ENCODE results near the gene FTH1. TPM values are rescaled to one million over a fixed set of nuclear protein-coding genes. Genes with fewer than 3 reads are reported as not detected.

FTH1 gene
- total and polyA plus RNA-seq, 2 of the 13 experiments (the other 11 are each of a cell fraction or from before 2014, with no cell fraction given): 607 to 760 TPM

DNA sequence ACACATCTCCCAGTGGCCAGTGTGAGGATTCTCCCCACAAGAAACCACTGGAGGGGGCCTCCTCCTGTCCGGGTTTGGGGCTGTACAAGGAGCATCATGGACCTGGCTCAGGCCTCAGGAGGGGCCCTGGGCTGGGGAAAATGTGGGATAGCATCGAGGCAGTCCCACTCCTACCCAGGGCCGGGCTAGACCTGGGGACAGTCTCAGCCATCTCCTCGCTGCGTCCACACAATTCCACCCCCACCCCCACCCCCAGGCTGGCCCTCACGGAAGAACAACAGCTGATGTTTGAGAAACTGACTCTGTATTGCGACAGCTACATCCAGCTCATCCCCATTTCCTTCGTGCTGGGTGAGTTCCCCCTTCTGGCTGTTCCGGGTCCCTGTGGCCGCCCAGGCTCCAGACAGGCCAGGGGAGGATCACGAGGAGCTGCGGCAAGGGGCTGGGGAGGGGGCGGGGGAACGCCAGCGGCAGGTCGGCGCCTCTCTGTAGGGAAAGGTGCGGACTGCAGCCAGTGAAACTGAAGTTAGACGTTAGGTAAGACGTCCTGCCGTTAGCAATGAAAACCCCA is 12.5 kb downstream of the FTH1 start (continued):
- no peak for TF ChIP-seq BCLAF1 (IDR thresholded peaks at IDR 0.05)

DNA sequence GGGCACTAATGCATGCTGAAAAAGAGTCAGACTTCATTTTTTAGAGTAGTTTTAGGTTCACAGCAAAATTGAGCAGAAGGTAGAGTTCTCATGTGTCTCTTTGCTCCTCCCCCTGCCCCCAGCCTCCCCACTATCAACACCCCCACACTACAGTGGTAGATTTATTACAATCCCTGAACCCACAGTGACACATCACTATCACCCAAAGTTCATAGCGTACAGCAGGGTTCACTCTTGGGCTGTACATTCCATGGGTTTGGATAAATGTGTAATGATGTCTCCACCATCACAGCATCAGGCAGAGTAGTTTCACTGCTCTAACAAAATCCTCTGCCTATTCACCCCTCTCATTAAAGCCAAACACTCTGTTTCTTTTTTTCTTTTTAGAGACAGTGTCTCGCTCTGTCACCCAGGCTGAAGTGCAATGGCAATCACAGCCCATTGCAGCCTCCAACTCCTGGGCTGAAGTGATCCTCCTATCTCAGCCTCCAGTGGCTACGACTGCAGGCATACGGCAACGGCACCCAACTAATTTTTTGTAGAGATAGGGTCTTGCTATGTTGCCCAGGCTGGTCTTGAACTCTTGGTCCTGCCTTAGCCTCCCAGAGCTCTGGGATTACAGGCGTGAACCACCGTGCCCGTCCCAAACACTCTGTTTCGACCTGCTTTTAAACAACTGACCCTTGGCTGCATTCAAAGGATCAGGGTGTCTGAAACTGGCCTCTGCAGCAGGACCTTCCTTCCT is 13.2 kb downstream of the FTH1 start:
- no peak for DNase-seq (ENCODE audit: low spot score)
- no peak for FAIRE-seq
- no peaks in the 10 kb centered on the region for H3K79me2 ChIP-seq (ENCODE audit: insufficient read depth, low read length)
- ChIA-PET CTCF (ENCODE audit: low intra/inter-chr PET ratio, low total read pairs) (interaction anchor here (1.2 kb wide), 1 partner anchor 128 kb away, joined by 3 read pairs; no protein-coding TSS in a partner anchor), POLR2A (interaction anchor here (0.7 to 10.3 kb wide), 12 partner anchors 7 to 135 kb away, joined by 3 to 138 read pairs (median 4); partner anchors contain the start of gene FTH1)
- no peaks in the 10 kb centered on the region for H4K20me1 ChIP-seq (ENCODE audit: insufficient read depth, low read length)
- WGBS (ENCODE audit: low lambda C conversion rate): 70% methylated on average over 9 of the region's 9 CpGs
- H3K4me1 ChIP-seq (ENCODE audit: insufficient read depth, low read length): peaks cover 26% of the 10 kb centered on the region
- H2AFZ ChIP-seq (ENCODE audit: low read length): no peak overlapping the region
- peak; percentile 29; the same call in 2 of the 3 replicates for ATAC-seq
- H3K4me2 ChIP-seq (ENCODE audit: low read depth, low read length): peak overlapping the region; percentile 62
- no peak overlapping the region for H3K9ac ChIP-seq (ENCODE audit: insufficient read depth, low read depth, low read length)
- no peaks in the 10 kb centered on the region for H3K36me3 ChIP-seq (replicated peaks in 1 of 2; ENCODE audit: control insufficient read depth in 1 of 2, insufficient read depth in 2 of 2, low read length in 2 of 2)
- no TSS peak for BruUV-seq (replicated peaks)
- H3K27ac ChIP-seq (ENCODE audit: extremely low read length, insufficient read depth, low read length): no peak overlapping the region
- no peaks in the 10 kb centered on the region for H3K9me3 ChIP-seq (ENCODE audit: low read length)
- peak overlapping the region in 2 of 3 experiments; percentile 2 to 56; a peak in 3 of 6 replicates for H3K4me3 ChIP-seq (replicated peaks in 1 of 3; ENCODE audit: insufficient read depth in 1 of 3, low read depth in 2 of 3, low read length in 3 of 3)
- H3K27me3 ChIP-seq (ENCODE audit: control insufficient read depth in 1 of 2, insufficient read depth in 2 of 2, low read length in 2 of 2): no peaks in the 10 kb centered on the region
- in situ Hi-C loops (cut with HindIII; ENCODE audit: extremely low pct_ligation_motif_present, low pct_unique_long_range_greater_than_20kb): no loop called here
- intact Hi-C loops (cut with micrococcal nuclease; ENCODE audit: unreplicated experiment): no loop called here
- TF ChIP-seq ERF (CRISPR knock-in tag; IDR thresholded peaks at IDR 0.05) (no peak), ZNF770 (CRISPR knock-in tag; IDR thresholded peaks at IDR 0.05) (peak; percentile 94), STAG1 (CRISPR knock-in tag; IDR thresholded peaks at IDR 0.05) (peak; percentile 75), SMAD9 (CRISPR knock-in tag; IDR thresholded peaks at IDR 0.05) (0 out of 2 replicates have a peak, but pooled peaks have one; percentile 59), ZBTB7A (CRISPR knock-in tag; IDR thresholded peaks at IDR 0.05) (no peak), EED (CRISPR knock-in tag; IDR thresholded peaks at IDR 0.05) (no peak), ZNF343 (CRISPR knock-in tag; IDR thresholded peaks at IDR 0.05) (no peak), SMC3 (IDR thresholded peaks at IDR 0.05; ENCODE audit: low read length) (peak; percentile 71; the same call in 1 of the 2 replicates), CTCF (CRISPR knock-in tag; IDR thresholded peaks at IDR 0.05) (peak; percentile 61), ZKSCAN5 (CRISPR knock-in tag; IDR thresholded peaks at IDR 0.05) (no peak), TEAD3 (CRISPR knock-in tag; optimal IDR thresholded peaks at IDR 0.05; ENCODE audit: borderline replicate concordance) (peak; percentile 45)
- TF ChIP-seq, protein P1, sequence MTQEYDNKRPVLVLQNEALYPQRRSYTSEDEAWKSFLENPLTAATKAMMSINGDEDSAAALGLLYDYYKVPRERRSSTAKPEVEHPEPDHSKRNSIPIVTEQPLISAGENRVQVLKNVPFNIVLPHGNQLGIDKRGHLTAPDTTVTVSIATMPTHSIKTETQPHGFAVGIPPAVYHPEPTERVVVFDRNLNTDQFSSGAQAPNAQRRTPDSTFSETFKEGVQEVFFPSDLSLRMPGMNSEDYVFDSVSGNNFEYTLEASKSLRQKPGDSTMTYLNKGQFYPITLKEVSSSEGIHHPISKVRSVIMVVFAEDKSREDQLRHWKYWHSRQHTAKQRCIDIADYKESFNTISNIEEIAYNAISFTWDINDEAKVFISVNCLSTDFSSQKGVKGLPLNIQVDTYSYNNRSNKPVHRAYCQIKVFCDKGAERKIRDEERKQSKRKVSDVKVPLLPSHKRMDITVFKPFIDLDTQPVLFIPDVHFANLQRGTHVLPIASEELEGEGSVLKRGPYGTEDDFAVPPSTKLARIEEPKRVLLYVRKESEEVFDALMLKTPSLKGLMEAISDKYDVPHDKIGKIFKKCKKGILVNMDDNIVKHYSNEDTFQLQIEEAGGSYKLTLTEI (CRISPR knock-in tag; conservative IDR thresholded peaks at IDR 0.05): no peak

Measured in HepG2 (cell line).